Pulmonary artery endothelial cell (primary cell): ENCODE measurements around the gene NCBP2L. TPM values are rescaled to one million over a fixed set of nuclear protein-coding genes. Genes with fewer than 3 reads are reported as not detected.
"Not testable (repeated sequence)": the region's sequence is repeated elsewhere in the genome, so short reads cannot be mapped to it uniquely, and the experiment has no call there.

Source experiments
- DNase-seq: peaks from one replicate; pipeline ENCODE4 v3.0.0-alpha.2; 2011; ENCODE audit warnings: low read depth, low spot score
- total RNA-seq: library from RNA; depleted of rRNA; stranded (reverse); fragments of >200 nt; gene quantifications from 2 replicates; pipeline ENCODE4 v1.2.3, GENCODE V29; 2014

NCBP2L gene
- total RNA-seq, 1 donor from 2014 or later, result not detected

DNA sequence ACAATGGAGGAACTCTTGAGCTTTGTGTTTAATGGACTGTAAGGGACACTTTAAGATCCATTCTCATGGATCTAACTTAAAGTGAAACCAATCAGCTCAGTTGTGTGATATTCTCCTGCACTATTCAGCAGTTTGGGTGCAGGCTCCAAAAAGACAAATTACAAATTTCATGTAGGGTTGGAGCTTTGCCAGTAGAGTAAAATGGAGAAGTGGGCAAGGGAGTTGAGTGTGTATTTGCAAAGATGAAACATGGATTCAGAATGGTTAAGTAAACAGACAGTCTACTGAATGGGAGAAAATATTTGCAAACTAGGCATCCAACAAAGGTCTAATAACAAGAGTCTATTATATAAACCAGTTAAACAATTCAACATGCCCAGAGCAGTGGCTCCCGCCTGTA lies 26.9 kb downstream of the NCBP2L start:
- no peak for DNase-seq

DNA sequence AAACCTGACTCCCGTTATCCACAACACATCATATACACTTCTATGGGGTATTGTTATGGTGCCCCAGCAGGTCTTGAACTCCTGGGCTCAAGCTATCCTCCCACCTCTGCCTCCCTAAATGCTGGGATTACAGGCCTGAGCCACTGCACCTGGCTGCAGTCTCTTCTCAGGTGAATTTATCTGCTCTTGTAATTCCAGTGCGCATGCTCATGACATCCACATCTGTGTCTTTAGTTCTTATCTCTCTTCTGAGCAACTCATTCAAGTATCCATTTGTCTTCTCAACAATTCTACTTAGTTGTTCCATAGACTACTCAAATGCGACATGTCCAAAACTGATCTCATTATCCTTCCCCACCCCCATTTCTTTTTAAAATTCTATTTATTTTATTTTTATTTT lies 27.6 kb downstream of the NCBP2L start:
- DNase-seq, result no peak

DNA sequence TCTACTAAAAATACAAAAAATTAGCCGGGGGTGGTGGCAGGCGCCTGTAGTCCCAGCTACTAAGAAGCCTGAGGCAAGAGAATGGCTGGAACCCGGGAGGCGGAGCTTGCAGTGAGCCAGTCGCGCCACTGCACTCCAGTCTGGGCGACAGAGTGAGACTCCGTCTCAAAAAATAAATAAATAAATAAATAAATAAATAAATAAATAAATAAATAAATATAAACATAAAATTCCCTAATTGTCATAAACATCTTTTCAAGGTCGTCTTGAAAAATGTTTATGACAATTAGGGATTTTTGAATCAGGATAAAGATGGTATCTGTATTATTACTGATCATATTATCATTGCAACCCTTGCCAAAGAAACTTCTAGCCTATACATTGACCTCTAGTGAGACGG lies 32.5 kb downstream of the NCBP2L start:
- not testable (repeated sequence) for DNase-seq

DNA sequence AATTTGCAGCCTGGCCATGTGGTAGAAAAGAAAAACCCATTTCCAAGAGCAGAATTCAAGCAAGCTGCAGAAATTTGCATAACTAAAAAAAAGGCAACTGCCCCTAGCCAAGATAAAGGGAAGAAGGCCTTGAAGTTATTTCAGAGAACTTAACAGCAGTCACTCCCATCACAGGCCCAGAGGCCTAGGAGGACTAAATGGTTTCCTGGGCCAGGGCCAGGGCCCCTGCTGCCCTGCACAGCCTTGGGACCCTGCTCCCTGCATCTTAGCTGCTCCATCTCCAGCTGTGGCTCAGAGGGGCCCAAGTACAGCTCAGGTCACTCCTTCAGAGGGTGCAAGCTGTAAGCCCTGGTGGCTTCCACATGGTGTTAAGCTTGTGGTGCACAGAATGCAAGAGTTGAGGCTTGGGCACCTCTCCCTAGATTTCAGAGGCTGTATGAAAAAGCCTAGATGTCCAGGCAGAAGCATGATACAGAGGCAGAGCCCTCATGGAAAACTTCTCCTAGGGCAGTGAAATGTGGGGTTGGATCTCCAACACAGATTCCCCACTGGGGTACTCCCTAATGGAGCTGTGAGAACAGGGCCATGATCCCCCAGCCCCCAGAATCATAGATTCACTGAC lies 41.5 kb downstream of the NCBP2L start:
- DNase-seq, result no peak

DNA sequence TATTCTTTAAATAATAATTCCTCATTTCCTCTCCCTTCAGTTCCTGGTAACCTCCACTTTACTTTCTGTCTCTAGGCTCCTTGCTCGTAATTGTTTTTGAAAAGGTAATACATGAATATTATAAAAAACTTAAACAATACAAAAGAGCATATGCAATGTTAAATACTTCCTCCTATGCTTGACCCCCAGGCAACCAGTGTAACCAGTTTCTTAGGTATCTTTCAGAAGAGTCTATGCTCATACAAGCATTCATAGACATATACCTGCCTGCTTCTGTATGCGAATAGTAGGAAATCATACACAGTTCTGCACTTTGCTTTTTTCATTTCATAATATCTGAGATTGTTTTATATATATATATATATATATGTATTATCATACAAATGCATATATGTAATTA lies 45.5 kb downstream of the NCBP2L start:
- DNase-seq, result no peak

DNA sequence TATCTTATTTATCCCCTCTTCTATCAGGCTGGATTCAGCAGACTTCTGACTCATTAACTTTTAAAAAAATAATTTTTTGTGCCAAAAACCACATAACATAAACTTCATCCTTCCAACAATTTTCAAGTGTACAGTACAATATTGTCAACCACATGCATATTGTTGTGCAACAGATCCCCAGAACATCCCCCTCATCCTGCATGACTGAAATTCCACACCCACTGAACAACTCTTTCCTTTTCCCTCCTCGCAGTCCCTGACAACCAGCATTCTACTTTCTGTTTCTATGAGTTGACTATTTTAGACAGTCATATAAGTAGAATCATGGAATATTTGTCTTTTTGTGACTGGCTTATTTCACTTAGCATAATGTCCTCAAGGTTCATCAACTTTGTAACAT lies 45.9 kb downstream of the NCBP2L start:
- peak; percentile 41 for DNase-seq

DNA sequence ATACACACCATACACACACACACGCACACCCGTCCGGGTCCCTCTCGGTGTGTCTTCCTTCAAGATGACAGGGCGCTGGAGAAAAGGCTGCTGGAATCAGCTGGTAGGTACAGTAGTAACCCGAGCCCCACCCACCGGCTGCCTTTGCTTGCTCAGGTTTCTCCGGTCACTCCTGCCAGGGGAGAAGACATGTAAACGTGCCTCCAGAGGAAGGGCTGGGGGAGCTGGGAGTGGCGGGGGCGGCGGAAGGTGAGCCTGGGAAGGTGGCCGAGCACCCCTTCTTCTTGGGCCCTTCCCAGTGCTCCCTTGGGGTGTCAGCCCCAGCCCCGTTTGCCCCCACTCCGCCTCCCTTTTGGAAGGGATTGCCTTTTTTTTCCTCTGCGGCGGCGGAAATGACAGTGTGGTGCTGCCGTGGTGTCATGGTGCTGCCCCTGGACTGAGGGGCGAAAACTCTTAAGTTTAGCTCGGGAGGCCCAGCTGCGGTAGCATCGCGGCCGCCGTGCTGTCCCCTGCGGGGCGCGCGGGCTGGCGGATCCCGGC lies 48.2 kb downstream of the NCBP2L start, which contains the start of gene MID2:
Gene MID2, plus strand, starts transcription at position 169 of the 540 bp plus-strand sequence. CDS start 561 bp downstream, outside the sequence.
- no peak for DNase-seq

DNA sequence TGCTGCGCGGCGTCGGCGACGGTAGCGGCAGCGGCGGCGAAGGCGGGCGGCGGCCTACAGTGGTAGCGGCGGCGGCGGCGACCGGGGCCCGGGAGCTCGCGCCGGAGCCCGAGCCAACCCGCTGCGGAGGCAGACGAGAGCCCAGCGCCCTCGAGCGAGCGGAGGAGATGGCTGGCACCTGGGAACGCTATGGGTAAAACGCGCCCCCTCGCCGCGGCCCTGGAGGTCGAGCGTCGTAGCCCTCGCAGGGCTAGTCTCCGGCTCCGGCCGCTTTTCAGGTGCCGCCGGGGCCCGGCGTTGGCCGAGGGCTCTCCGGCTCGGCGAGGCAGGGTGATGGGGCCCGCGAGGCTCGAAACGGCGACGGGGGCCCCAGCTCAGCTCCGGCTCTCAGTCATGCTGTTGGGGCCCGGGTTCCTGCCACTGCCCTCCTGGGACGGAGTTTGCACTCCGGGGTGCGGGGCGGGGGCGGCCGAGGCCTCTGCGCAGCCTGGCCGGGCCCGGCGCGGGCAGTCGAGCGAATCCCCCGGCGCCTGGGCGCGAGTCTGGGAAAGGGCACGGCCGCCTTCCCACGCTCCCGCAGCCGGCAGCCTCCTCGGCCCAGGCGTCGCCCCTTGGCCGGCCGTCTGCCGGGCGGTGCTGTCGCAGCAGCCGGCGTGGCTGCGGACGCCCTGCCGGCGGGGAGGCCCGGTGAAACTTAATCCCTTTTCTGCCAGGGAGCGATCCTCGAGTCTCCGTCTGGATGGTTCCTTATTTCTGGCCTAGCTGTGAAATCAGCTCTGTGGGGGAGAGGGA lies 48.9 kb downstream of the NCBP2L start:
- no peak for DNase-seq

DNA sequence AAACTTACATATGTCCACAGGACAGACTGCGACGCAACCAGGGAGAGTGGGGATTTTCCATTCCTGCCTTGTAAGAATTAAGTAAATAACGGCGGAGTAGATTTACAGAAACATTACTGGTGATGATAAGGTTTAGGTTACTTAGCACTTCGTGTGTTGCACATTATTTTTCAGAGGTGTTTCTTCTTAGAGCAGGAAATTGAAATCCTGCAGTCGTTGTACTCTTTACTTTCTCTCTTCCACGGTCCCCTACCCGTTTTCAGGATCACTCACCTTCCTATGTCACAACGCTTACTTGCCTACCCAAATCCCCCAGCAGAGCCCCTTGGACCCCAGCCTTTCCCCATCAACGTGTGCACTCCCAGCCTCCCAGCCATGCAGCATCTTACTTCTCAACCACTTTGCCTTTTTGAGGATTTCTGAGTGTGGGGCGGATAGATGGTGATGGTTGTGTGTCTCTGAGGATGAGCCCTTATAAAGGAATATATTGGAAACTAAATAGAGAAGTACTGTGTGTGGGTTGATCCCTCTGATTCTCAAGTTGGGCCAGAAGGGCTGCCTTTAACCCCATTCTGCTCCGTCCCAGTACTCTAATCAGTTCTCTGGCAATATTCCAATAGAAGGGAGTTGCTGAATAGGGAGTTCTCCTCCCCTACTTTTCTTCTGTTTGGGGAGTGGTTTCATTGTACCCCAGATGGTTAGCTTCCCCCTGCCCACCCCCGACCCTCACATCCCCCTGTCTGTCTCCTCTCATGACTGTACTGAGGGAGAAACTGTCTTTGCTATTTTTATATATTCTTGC lies 49.7 kb downstream of the NCBP2L start:
- DNase-seq, result no peak

DNA sequence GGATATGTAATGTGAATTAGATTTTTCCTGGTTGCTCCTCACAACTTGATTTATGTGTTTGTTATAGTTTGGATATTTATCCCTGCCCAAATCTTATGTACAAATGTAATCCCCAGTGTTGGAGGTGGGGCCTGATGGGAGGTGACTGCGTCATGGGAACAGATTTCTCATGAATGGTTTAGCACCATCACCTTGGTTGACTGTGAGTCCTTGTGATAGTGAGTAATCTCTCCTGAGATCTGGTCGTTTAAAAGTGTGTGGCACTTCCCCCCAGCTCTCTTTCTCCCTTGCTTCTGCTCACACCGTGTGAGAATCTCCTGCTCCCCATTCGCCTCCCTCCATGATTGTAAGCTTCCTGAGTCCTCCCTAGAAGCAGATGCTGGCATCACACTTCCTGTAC lies 50.3 kb downstream of the NCBP2L start:
- no peak for DNase-seq

DNA sequence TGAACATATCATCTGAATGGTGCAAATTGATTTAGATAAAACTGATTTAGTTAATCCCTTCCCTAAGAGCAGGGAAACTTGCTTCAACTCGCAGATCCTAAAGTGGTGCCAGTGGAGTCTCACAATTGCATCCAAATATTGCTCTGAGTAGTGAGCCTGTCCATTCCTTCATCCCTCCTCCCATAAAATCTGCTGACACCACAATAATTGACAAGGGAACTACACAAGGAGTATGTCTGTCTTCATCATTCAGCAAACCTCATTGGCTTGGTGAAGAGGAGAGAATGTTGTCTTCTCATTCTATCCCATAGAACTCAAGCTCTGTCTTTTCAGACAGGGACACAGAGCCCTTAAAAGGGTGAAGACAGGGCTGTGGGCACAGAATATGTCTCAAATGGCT lies 52.3 kb downstream of the NCBP2L start:
- no peak for DNase-seq

DNA sequence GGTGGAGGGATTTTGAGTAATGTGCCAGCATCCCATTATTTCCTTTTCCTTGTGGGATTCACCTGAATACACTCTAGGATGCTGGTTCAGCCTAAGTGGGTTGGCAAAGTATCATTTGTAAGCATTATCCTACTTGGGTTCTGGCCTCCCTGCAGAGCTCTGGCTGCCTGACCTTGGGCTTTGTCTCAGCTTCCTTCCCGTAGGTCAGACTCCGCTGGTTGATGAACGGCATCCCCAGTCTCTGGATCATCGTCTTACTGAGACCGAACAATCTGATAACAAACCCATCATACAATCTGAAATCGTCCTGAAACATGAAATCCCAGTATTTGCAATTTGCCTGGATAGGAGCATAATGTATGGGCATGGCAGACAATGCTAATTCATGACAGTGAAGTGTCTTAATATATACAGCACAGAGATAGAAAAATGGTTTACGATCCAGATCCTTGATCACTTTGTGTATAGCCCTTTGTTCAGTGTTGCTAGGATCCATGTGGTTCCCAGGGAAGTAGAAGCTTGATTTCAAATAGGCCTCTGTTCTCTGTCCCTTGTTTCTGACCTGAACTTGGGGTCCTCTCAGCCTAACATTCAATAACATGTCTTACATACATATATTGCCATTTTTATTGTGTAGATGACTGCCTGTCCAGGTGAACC lies 53.7 kb downstream of the NCBP2L start:
- no peak for DNase-seq

DNA sequence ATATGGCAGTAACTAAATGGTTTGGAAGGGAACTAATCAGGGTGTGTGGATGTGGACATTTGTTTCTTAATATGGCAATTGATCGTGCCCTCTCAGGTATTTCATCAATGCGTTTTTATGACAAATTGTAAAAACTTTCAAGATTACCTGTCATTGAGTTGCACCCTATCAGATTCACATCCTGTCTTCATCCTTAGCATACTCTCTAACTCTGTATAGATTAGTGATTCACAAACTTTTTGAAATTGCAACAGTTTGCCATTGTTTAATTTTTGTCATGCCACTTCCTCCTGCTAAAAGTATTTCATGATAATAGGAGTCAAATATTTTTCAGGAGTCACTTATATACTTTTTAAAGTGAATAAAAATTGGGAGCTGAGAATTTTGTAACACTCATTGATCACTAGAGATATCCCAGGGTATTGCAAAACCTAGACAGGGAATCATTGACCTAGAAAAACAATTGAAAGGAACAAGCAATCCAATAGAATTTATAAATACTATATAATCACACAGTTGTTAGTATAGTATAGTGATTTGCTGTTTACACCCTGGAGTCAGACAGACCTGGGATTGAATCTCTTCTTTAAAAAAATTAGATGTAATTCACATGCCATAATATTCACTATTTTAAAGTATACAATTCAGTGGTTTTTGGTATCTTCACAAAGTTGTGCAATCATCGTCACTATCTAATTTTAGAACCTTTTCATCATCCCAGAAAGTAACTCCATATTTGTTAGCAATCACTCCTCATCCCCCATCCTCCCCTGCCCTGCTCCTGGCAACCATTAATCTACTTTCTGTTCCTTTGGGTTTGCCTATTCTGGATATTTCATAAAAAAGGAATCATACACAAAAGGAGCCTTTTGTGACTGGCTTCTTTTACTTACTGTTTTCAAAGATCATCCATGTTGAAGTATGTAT lies 57.0 kb downstream of the NCBP2L start:
- DNase-seq, result no peak

DNA sequence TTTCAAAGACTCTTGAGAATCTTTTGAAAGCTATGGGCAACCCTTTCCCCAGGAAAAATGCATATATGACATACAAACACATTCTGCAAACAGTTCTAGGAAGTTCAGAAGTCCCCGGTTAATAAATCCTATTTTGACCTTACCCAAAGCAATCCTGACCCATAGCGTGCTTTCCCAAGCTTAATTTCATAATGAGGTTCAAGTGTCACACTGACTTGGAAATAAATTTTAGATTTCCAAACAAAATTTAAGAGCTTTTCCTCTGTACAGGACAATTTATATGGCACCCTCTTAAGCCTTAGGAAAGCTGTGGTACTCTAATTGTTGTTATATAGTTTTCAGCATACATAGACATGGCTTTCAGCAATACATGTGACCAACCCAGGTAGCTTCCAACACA lies 59.4 kb downstream of the NCBP2L start:
- no peak for DNase-seq

DNA sequence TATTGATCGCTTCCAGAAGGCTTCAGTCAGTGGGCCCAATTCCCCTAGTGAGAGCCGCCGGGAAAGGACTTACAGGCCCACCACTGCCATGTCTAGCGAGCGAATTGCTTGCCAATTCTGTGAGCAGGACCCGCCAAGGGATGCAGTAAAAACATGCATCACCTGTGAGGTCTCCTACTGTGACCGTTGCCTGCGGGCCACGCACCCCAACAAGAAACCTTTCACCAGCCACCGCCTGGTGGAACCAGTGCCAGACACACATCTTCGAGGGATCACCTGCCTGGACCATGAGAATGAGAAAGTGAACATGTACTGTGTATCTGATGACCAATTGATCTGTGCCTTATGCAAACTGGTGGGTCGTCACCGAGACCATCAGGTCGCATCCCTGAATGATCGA lies 63.4 kb downstream of the NCBP2L start:
- DNase-seq, result no peak

DNA sequence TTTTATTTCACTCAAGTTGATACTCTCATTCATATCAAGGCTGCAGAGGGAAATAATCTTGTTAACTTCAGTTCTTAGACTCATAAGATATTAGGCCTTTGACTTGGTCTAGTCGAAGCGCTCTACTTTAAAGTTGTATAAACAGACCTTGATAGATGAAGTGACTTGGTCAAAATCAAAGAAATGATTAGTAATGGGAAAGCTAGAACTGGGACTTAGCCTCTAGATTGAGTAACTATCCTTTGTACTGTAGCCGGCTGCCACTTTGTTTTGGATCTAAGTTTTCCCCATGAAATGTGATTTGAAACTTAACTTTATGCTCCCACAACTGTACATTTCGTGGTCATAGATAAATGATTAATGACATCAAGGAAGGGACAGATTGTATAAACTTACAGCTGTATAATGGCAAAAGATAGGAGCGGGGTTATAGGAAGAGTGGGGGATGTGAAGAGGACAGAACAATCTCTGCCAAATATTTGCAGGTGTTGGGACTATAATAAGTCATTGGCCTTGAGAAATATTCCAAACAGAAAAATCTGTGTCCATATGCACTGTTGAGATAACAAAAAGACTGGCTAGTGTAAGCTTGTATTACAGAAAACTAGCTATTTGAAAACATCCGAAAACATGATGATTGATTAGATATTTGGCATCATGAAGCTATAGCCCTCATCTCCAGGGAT lies 65.3 kb downstream of the NCBP2L start:
- DNase-seq, result no peak
